GM23338 (cell line): ENCODE measurements around the gene CD74. TPM values are rescaled to one million over a fixed set of nuclear protein-coding genes. Genes with fewer than 3 reads are reported as not detected.
"Not testable (repeated sequence)": the region's sequence is repeated elsewhere in the genome, so short reads cannot be mapped to it uniquely, and the experiment has no call there.

Experiments used
- ATAC-seq: fragments of 200-7000 bp; cut with Tn5 transposase; 3 replicates; pipeline ENCODE4 v1.9.1; 2020
- DNase-seq: peaks from one replicate; pipeline ENCODE4 v3.0.0-alpha.2; 2015; ENCODE audit warnings: low spot score
- H2AFZ ChIP-seq: fragments of 200-600 bp; sonication (generic); 2 replicates; pipeline ENCODE4 v1.8.0; 2016; ENCODE audit warnings: antibody characterized with exemption, mild to moderate bottlenecking, moderate library complexity
- H3F3A ChIP-seq: fragments of 200-600 bp; sonication (generic); replicated peaks from 2 replicates; pipeline ENCODE4 v1.8.0; 2017; ENCODE audit warnings: antibody characterized with exemption, mixed run types, low read depth
- H3K27ac ChIP-seq: fragments of 200-600 bp; sonication (generic); 2 replicates; pipeline ENCODE4 v1.6.1; 2016; ENCODE audit warnings: low read depth
- H3K27me3 ChIP-seq: fragments of 200-600 bp; sonication (generic); 2 replicates; pipeline ENCODE4 v1.8.0; 2016; ENCODE audit warnings: mild to moderate bottlenecking, mixed run types, moderate library complexity; ENCODE audit not compliant: insufficient read depth
- H3K36me3 ChIP-seq: fragments of 200-600 bp; sonication (generic); 2 replicates; pipeline ENCODE4 v1.8.0; 2016; ENCODE audit warnings: mild to moderate bottlenecking; ENCODE audit not compliant: insufficient read depth
- H3K4me1 ChIP-seq: fragments of 200-600 bp; sonication (generic); 2 replicates; pipeline ENCODE4 v1.8.0; 2016; ENCODE audit warnings: mild to moderate bottlenecking, moderate library complexity; ENCODE audit not compliant: insufficient read depth
- H3K4me2 ChIP-seq: fragments of 200-600 bp; sonication (generic); 2 replicates; pipeline ENCODE4 v1.7.1; 2017; ENCODE audit warnings: mixed run types
- H3K4me3 ChIP-seq: fragments of 200-600 bp; sonication (generic); 2 replicates; pipeline ENCODE4 v1.6.1; 2016; ENCODE audit warnings: mixed run types
- H3K79me2 ChIP-seq: fragments of 200-600 bp; sonication (generic); replicated peaks from 2 replicates; pipeline ENCODE4 v1.8.0; 2017; ENCODE audit warnings: mild to moderate bottlenecking; ENCODE audit not compliant: insufficient read depth
- H3K9me2 ChIP-seq: fragments of 200-600 bp; sonication (generic); 2 replicates; pipeline ENCODE4 v1.8.0; 2017; ENCODE audit not compliant: insufficient read depth
- H4K20me1 ChIP-seq: fragments of 200-600 bp; sonication (generic); replicated peaks from 2 replicates; pipeline ENCODE4 v1.8.0; 2017; ENCODE audit warnings: mild to moderate bottlenecking; ENCODE audit not compliant: insufficient read depth
- H3K27ac Mint-ChIP-seq: 2 replicates; pipeline ENCODE4 v1.8.0; 2020; ENCODE audit warnings: inconsistent platforms, mild to moderate bottlenecking, moderate library complexity, mixed read lengths
- H3K27me3 Mint-ChIP-seq: 3 replicates; pipeline ENCODE4 v1.8.0; 2022; ENCODE audit warnings: low read depth, mild to moderate bottlenecking, moderate library complexity, mixed read lengths, inconsistent platforms; ENCODE audit not compliant: insufficient read depth, poor library complexity
- H3K36me3 Mint-ChIP-seq: 3 replicates; pipeline ENCODE4 v1.8.0; 2021; ENCODE audit warnings: low read depth, mild to moderate bottlenecking, inconsistent platforms, moderate library complexity, mixed read lengths
- H3K4me1 Mint-ChIP-seq: 3 replicates; pipeline ENCODE4 v1.8.0; 2020; ENCODE audit warnings: mild to moderate bottlenecking, inconsistent platforms, mixed read lengths
- H3K4me3 Mint-ChIP-seq: 3 replicates; pipeline ENCODE4 v1.8.0; 2021; ENCODE audit warnings: moderate library complexity, mild to moderate bottlenecking, inconsistent platforms, mixed read lengths
- H3K9me3 Mint-ChIP-seq: 3 replicates; pipeline ENCODE4 v1.8.0; 2020; ENCODE audit warnings: moderate library complexity, mild to moderate bottlenecking, inconsistent platforms, mixed read lengths
- CREB1 ChIP-seq: fragments of 250-450 bp; sonication (Bioruptor Pico); IDR thresholded peaks from 2 replicates; pipeline ENCODE4 v1.5.0; 2020; ENCODE audit warnings: low read depth, mild to moderate bottlenecking, moderate library complexity
- EZH2phosphoT487 ChIP-seq: fragments of 200-600 bp; sonication (generic); IDR thresholded peaks from one replicate; pipeline ENCODE4 v1.8.1; 2018; ENCODE audit warnings: antibody characterized with exemption; ENCODE audit not compliant: unreplicated experiment
- POLR2AphosphoS5 ChIP-seq: IDR thresholded peaks from 2 replicates; pipeline ENCODE4 v1.6.1; 2016; ENCODE audit warnings: antibody characterized with exemption, low read depth
- ZNF114 ChIP-seq: fragments of 250-450 bp; sonication (Bioruptor Pico); IDR thresholded peaks from 2 replicates; pipeline ENCODE4 v1.5.0; 2020; ENCODE audit warnings: mild to moderate bottlenecking, moderate library complexity
- polyA plus RNA-seq: library from polyadenylated mRNA; unstranded; fragments of >200 nt; fragmentation: Nextera tagmentation; extraction: Ambion mirVana; gene quantifications from 2 replicates; pipeline ENCODE4 v1.2.1, GENCODE V29; 2016
- total RNA-seq: library from RNA; depleted of rRNA; stranded (reverse); fragments of >200 nt; shearing (Covaris generic); gene quantifications from 2 replicates; pipeline ENCODE4 v1.2.3, GENCODE V29; 2014
- TF ChIP-seq, protein P1 (sequence below): IDR thresholded peaks from one replicate; pipeline ENCODE4 v1.6.1; 2018; ENCODE audit warnings: antibody characterized with exemption; ENCODE audit not compliant: unreplicated experiment
- TF ChIP-seq, protein P2 (sequence below), 2 experiments: fragments of 200-600 bp in 1 of 2; sonication (generic) in 1 of 2; conservative IDR thresholded peaks; 2 replicates each; pipeline versions ENCODE4 v1.5.1 to v1.6.1; 2016 to 2017; ENCODE audit warnings: antibody characterized with exemption in 2 of 2, low read depth in 2 of 2, mild to moderate bottlenecking in 2 of 2, moderate library complexity in 1 of 2

The CD74 gene
- total and polyA plus RNA-seq, 2 experiments from 2014 or later, result 49.8 to 98.4 TPM

DNA sequence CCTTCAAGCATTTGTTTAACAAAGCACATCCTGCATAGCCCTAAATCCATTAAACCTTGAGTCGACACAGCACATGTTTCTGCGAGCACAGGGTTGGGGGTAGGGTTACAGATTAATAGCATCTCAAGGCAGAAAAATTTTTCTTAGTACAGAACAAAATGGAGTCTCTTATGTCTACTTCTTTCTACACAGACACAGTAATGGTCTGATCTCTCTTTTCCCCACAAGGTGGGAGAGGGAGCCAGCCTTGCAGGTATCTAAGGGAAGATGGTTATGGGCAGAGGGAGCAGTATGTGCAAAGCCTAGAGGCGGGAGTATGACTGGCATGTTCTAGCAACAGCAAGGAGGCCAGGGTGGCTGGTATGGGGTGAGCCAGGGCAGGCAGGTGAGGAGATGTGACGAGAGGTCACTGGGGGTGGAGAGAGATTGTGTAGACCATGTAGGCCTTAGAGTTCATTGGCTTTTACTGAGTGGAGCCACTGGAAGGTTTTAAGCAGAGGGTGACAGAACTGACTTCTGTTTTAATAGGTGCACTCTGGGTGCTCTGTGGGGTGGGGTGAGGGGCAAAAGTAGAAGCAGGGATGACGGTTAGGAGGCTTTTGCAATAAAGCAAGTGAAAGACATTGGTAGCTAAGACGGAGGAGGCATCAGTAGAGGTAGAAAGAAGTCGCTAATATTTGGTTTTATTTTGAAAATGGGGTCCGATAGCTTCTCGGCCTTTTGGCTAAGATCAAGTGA lies 42.0 kb upstream of the CD74 start:
- Histone ChIP-seq H4K20me1 (no peaks in the 10 kb centered on the region), H3K4me1 (peaks cover 13% of the 10 kb centered on the region; the same call in 1 of the 2 replicates), H3K4me2 (peak overlapping the region; percentile 60; the same call in 1 of the 2 replicates), H2AFZ (no peak overlapping the region; the same call in 1 of the 2 replicates), H3K27ac (no peak overlapping the region), H3F3A (peaks cover 4% of the 10 kb centered on the region; the same call in 1 of the 2 replicates), H3K79me2 (no peaks in the 10 kb centered on the region), H3K4me3 (no peak overlapping the region), H3K36me3 (no peaks in the 10 kb centered on the region), H3K27me3 (no peaks in the 10 kb centered on the region), H3K9me2 (no peaks in the 10 kb centered on the region)
- no peak for DNase-seq
- ATAC-seq, result no peak
- Mint-ChIP-seq H3K36me3 (peaks cover 3% of the 10 kb centered on the region; the same call in 2 of the 3 replicates), H3K9me3 (peaks cover 3% of the 10 kb centered on the region; the same call in 2 of the 3 replicates), H3K27ac (no peak overlapping the region), H3K4me1 (peaks cover 16% of the 10 kb centered on the region), H3K27me3 (peaks cover 11% of the 10 kb centered on the region), H3K4me3 (no peak overlapping the region)
- TF ChIP-seq EZH2phosphoT487 (no peak), CREB1 (CRISPR knock-in tag) (no peak), POLR2AphosphoS5 (no peak), ZNF114 (no peak)
- TF ChIP-seq, protein P1, sequence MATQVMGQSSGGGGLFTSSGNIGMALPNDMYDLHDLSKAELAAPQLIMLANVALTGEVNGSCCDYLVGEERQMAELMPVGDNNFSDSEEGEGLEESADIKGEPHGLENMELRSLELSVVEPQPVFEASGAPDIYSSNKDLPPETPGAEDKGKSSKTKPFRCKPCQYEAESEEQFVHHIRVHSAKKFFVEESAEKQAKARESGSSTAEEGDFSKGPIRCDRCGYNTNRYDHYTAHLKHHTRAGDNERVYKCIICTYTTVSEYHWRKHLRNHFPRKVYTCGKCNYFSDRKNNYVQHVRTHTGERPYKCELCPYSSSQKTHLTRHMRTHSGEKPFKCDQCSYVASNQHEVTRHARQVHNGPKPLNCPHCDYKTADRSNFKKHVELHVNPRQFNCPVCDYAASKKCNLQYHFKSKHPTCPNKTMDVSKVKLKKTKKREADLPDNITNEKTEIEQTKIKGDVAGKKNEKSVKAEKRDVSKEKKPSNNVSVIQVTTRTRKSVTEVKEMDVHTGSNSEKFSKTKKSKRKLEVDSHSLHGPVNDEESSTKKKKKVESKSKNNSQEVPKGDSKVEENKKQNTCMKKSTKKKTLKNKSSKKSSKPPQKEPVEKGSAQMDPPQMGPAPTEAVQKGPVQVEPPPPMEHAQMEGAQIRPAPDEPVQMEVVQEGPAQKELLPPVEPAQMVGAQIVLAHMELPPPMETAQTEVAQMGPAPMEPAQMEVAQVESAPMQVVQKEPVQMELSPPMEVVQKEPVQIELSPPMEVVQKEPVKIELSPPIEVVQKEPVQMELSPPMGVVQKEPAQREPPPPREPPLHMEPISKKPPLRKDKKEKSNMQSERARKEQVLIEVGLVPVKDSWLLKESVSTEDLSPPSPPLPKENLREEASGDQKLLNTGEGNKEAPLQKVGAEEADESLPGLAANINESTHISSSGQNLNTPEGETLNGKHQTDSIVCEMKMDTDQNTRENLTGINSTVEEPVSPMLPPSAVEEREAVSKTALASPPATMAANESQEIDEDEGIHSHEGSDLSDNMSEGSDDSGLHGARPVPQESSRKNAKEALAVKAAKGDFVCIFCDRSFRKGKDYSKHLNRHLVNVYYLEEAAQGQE, result no peak
- TF ChIP-seq, protein P2, sequence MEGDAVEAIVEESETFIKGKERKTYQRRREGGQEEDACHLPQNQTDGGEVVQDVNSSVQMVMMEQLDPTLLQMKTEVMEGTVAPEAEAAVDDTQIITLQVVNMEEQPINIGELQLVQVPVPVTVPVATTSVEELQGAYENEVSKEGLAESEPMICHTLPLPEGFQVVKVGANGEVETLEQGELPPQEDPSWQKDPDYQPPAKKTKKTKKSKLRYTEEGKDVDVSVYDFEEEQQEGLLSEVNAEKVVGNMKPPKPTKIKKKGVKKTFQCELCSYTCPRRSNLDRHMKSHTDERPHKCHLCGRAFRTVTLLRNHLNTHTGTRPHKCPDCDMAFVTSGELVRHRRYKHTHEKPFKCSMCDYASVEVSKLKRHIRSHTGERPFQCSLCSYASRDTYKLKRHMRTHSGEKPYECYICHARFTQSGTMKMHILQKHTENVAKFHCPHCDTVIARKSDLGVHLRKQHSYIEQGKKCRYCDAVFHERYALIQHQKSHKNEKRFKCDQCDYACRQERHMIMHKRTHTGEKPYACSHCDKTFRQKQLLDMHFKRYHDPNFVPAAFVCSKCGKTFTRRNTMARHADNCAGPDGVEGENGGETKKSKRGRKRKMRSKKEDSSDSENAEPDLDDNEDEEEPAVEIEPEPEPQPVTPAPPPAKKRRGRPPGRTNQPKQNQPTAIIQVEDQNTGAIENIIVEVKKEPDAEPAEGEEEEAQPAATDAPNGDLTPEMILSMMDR (conservative IDR thresholded peaks at IDR 0.05; ENCODE audit: low read depth in 2 of 2), result no peak

DNA sequence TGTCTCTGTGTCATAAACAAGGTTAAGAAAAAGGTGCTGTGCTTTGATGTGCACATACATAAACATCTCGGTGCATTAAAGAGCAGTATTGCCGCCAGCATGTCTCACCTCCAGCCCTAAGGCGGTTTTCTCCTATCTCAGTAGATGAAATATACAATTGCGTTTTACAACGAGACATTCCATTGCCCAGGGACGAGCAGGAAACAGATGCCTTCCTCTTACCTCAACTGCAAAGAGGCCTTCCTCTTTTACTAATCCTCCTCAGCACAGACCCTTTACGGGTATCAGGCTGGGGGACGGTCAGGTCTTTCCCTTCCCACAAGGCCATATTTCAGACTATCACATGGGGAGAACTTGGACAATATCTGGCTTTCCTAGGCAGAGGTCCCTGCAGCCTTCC lies 41.3 kb upstream of the CD74 start:
- not testable (repeated sequence) for H3K4me1 ChIP-seq, H3K4me3 Mint-ChIP-seq, H3K4me3 ChIP-seq, H2AFZ ChIP-seq, H3F3A ChIP-seq, H3K79me2 ChIP-seq, H3K9me3 Mint-ChIP-seq, H4K20me1 ChIP-seq, DNase-seq, H3K36me3 ChIP-seq, H3K27ac ChIP-seq, H3K27me3 ChIP-seq, H3K4me2 ChIP-seq, H3K4me1 Mint-ChIP-seq, H3K36me3 Mint-ChIP-seq, ATAC-seq, H3K27ac Mint-ChIP-seq, H3K9me2 ChIP-seq
- H3K27me3 Mint-ChIP-seq, result peaks cover 11% of the 10 kb centered on the region
